A673 (cell line): ENCODE data around the gene CHMP1A. TPM values are rescaled to one million over a fixed set of nuclear protein-coding genes. Genes with fewer than 3 reads are reported as not detected.
"Not testable (repeated sequence)": the region's sequence is repeated elsewhere in the genome, so short reads cannot be mapped to it uniquely, and the experiment has no call there.

Experiments used
- BruUV-seq: library from RNA; stranded (reverse); fragments of 400-500 nt; replicated peaks from 2 replicates; lab custom pipeline; 2021; lab: Mats Ljungman, UMichigan
- CTCF ChIA-PET: fragments of 300-600 bp; sonication (Branson Sonifier 250); formaldehyde crosslinking; loops from one replicate; lab custom pipeline; 2022; ENCODE audit warnings: antibody characterized with exemption; lab: Charles Lee
- POLR2A ChIA-PET: fragments of 300-600 bp; sonication (Branson Sonifier 250); formaldehyde crosslinking; loops from one replicate; lab custom pipeline; 2022; ENCODE audit warnings: antibody characterized with exemption; ENCODE audit not compliant: low non-redundant PET; lab: Charles Lee
- DNase-seq: peaks from one replicate; pipeline ENCODE4 v3.0.0-alpha.2; 2015; ENCODE audit warnings: low spot score
- H3K27ac ChIP-seq: fragments of 200-600 bp; sonication (generic); 2 replicates; pipeline ENCODE4 v1.5.1; 2016; ENCODE audit warnings: mixed run types, low read depth, mild to moderate bottlenecking, mixed read lengths, antibody characterized with exemption, low read length; ENCODE audit not compliant: poor library complexity, severe bottlenecking
- H3K27me3 ChIP-seq: fragments of 200-600 bp; sonication (generic); replicated peaks from 2 replicates; pipeline ENCODE4 v1.6.1; 2017; ENCODE audit warnings: mixed run types, low read depth, mild to moderate bottlenecking, mixed read lengths, antibody characterized with exemption, low read length; ENCODE audit not compliant: insufficient read depth, poor library complexity
- H3K36me3 ChIP-seq: fragments of 200-600 bp; sonication (generic); 2 replicates; pipeline ENCODE4 v1.6.1; 2016; ENCODE audit warnings: mixed run types, mild to moderate bottlenecking, mixed read lengths, antibody characterized with exemption, low read length; ENCODE audit not compliant: insufficient read depth, poor library complexity, severe bottlenecking
- H3K4me1 ChIP-seq: fragments of 200-600 bp; sonication (generic); 2 replicates; pipeline ENCODE4 v1.6.1; 2017; ENCODE audit warnings: mixed run types, mild to moderate bottlenecking, mixed read lengths, antibody characterized with exemption, low read length; ENCODE audit not compliant: insufficient read depth, poor library complexity, severe bottlenecking
- H3K4me3 ChIP-seq: fragments of 200-600 bp; sonication (generic); 2 replicates; pipeline ENCODE4 v1.5.1; 2016; ENCODE audit warnings: low read depth, mixed run types, mild to moderate bottlenecking, mixed read lengths, low read length; ENCODE audit not compliant: poor library complexity, severe bottlenecking
- H3K9me3 ChIP-seq: fragments of 200-600 bp; sonication (generic); 2 replicates; pipeline ENCODE4 v1.6.1; 2016; ENCODE audit warnings: mixed run types, low read depth, mild to moderate bottlenecking, mixed read lengths, antibody characterized with exemption, low read length; ENCODE audit not compliant: poor library complexity, severe bottlenecking
- EZH2 ChIP-seq: fragments of 200-600 bp; sonication (generic); IDR thresholded peaks from 2 replicates; pipeline ENCODE4 v1.6.1; 2017; ENCODE audit warnings: borderline replicate concordance, low read depth, mild to moderate bottlenecking, mixed read lengths, antibody characterized with exemption, low read length; ENCODE audit not compliant: poor library complexity, severe bottlenecking
- intact Hi-C: fragments of 100-400 bp; cut with micrococcal nuclease; formaldehyde crosslinking; loops from one replicate; pipeline ENCODE4 v1.10.0; 2022; ENCODE audit not compliant: unreplicated experiment
- total RNA-seq: library from RNA; stranded (reverse); gene quantifications from 2 replicates; pipeline ENCODE4 v1.2.3, GENCODE V29; 2021
- TF ChIP-seq, protein P1 (sequence below): fragments of 300-800, 200-600 bp; sonication (generic); conservative IDR thresholded peaks from 2 replicates; pipeline ENCODE4 v1.5.1; 2017; ENCODE audit warnings: low read depth, mild to moderate bottlenecking, antibody characterized with exemption, low read length, moderate library complexity, mixed read lengths

CHMP1A gene
- total RNA-seq, 1 experiment from 2014 or later, result 110 TPM

DNA sequence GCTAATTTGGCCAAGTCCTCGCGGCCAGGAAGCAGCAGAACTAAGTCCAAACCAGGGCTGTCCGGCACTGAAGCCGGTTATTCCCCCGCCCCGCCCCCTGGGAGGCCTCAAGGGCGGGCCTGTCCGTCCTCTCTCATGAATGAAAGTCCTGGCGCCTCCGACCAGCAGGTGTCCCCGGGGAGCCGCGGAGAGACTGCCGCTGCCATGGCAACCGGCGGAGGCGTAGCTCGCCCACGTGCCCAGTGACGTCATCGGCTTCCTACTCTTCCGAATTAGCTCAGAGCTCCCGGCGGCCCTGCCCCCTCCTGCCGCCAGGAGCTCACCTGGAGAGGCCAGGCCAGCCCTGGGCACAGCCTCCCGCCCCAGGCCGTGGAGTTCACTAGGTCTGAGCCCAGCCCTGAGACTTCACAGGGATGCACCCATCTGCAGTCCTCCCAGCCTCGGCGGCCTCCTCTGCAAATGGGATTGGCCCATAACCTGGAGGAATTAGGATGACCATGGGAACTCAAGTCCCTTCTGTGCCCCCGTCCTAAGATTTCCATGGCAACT is 42.7 kb upstream of the CHMP1A start:
- peak overlapping the region; percentile 76 for H3K27ac ChIP-seq

DNA sequence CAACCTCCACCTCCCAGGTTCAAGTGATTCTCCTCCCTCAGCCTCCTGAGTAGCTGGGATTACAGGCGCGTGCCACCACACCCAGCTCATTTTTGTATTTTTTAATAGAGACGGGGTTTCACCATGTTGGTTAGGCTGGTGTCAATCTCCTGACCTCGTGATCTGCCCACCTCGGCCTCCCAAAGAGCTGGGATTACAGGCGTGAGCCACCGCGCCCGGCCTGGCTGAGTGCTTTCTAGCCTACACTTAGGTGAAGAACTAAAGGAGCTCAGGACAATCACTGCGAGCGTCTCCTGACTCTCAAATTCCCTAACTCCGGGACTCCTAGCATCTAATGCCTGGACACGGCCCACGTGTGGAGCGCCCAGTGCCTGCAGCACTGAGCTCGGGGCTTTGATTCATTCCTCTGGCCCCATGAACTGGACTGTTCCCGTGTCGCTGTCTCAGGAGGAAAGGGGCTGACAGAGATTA is 42.2 kb upstream of the CHMP1A start:
- ChIA-PET CTCF (interaction anchor here (0.6 to 1.0 kb wide), 2 partner anchors 15 to 161 kb away, joined by 3 to 4 read pairs; no protein-coding TSS in a partner anchor), POLR2A (interaction anchor here (0.5 to 0.7 kb wide), 5 partner anchors 11 to 173 kb away, joined by 3 to 6 read pairs (median 3); partner anchors contain the start of gene TCF25)
- H3K27me3 ChIP-seq, DNase-seq, BruUV-seq, H3K9me3 ChIP-seq: not testable (repeated sequence)
- Histone ChIP-seq H3K4me1 (peaks cover 10% of the 10 kb centered on the region), H3K27ac (peak overlapping the region; percentile 76), H3K36me3 (peaks cover 29% of the 10 kb centered on the region), H3K4me3 (peak overlapping the region; percentile 80)
- intact Hi-C loops, result loop anchor here (10.0 kb wide), 2 partner anchors 165 to 215 kb away; partner anchors contain the start of gene MC1R

More for the DNA sequence above, 42.7 kb upstream of the CHMP1A start:
- H3K27me3 ChIP-seq, result no peaks in the 10 kb centered on the region
- ChIA-PET CTCF (interaction anchor here (0.6 to 1.0 kb wide), 2 partner anchors 15 to 161 kb away, joined by 3 to 4 read pairs; no protein-coding TSS in a partner anchor), POLR2A (interaction anchor here (0.5 to 0.7 kb wide), 4 partner anchors 11 to 173 kb away, joined by 3 to 6 read pairs (median 3); partner anchors contain the start of gene TCF25)
- peaks cover 24% of the 10 kb centered on the region for H3K36me3 ChIP-seq
- H3K4me3 ChIP-seq, result peak overlapping the region; percentile 80
- no peak for TF ChIP-seq EZH2
- TF ChIP-seq, protein P1, sequence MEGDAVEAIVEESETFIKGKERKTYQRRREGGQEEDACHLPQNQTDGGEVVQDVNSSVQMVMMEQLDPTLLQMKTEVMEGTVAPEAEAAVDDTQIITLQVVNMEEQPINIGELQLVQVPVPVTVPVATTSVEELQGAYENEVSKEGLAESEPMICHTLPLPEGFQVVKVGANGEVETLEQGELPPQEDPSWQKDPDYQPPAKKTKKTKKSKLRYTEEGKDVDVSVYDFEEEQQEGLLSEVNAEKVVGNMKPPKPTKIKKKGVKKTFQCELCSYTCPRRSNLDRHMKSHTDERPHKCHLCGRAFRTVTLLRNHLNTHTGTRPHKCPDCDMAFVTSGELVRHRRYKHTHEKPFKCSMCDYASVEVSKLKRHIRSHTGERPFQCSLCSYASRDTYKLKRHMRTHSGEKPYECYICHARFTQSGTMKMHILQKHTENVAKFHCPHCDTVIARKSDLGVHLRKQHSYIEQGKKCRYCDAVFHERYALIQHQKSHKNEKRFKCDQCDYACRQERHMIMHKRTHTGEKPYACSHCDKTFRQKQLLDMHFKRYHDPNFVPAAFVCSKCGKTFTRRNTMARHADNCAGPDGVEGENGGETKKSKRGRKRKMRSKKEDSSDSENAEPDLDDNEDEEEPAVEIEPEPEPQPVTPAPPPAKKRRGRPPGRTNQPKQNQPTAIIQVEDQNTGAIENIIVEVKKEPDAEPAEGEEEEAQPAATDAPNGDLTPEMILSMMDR, result peak; percentile 52
- H3K4me1 ChIP-seq, result peaks cover 10% of the 10 kb centered on the region
- H3K9me3 ChIP-seq, result no peaks in the 10 kb centered on the region
- intact Hi-C loops, result loop anchor here (10.0 kb wide), 2 partner anchors 165 to 215 kb away; partner anchors contain the start of gene MC1R
- DNase-seq, result peak; percentile 97
- no TSS peak for BruUV-seq

DNA sequence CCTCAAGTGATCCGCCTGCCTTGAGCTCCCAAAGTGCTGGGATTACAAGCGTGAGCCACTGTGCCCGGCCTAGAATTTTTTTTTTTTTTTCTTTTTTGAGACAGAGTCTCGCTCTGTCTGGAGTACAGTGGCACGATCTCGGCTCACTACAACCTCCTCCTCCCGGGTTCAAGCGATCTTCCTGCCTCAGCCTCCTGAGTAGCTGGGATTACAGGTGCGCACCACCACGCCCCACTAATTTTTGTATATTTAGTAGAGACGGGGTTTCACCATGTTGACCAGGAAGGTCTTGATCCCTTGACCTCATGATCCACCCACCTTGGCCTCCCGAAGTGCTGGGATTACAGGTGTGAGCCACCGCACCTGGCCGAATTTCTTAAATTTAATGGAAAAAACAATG is 41.2 kb upstream of the CHMP1A start:
- peaks cover 10% of the 10 kb centered on the region for H3K4me1 ChIP-seq
- H3K36me3 ChIP-seq, result peaks cover 37% of the 10 kb centered on the region
- H3K27me3 ChIP-seq, DNase-seq, H3K9me3 ChIP-seq, BruUV-seq, H3K27ac ChIP-seq, H3K4me3 ChIP-seq, intact Hi-C loops: not testable (repeated sequence)
- ChIA-PET CTCF (interaction anchor here (0.7 kb wide), 1 partner anchor 11 kb away, joined by 7 read pairs; no protein-coding TSS in a partner anchor), POLR2A (interaction anchor here (0.7 kb wide), 1 partner anchor 14 kb away, joined by 20 read pairs; no protein-coding TSS in a partner anchor)

DNA sequence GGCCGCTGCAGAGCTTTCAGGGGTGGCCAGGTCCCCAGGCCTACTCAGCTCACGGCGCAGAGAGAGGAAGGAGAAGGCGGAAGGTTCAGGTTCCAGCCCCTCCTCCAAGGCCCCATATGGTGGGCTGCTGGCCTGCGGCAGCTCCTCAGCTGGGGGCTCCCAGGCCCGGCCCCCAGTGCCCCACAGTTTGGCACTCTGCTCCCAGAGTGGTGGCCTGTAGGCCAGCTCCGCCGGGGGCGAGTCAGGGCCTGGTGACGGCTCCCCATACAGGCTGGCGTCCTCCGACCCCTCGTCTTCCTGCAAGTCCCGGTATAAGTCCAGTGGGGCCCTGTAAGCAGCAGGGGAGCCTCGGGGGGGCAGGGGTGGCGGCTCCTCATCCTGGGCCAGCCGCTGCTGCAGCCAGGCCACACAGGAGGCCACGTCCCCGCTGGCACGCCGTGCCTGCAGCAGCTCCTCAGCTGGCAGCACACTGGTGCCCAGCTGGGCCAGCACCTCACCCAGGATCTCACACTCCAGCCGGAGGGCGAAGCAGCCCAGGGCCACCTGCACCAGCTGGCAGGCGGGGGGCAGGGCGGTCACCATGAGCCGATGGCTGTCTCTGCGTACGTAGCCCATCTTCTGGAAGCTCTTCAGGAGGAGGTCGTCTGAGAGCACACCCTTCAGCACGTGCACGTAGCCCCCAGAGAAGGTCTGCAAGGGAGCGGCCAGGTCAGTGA is 40.3 kb upstream of the CHMP1A start:
- no peaks in the 10 kb centered on the region for H3K27me3 ChIP-seq
- no peak overlapping the region for H3K27ac ChIP-seq
- H3K9me3 ChIP-seq, result no peaks in the 10 kb centered on the region
- H3K4me3 ChIP-seq, result no peak overlapping the region
- BruUV-seq, result no TSS peak
- H3K4me1 ChIP-seq, result peaks cover 10% of the 10 kb centered on the region
- no peak for TF ChIP-seq EZH2
- TF ChIP-seq, protein P1, result no peak
- H3K36me3 ChIP-seq, result peaks cover 44% of the 10 kb centered on the region
- ChIA-PET CTCF (no interaction called here), POLR2A (no interaction called here)
- intact Hi-C loops, result no loop called here
- DNase-seq, result no peak
